ENCODE measurements around the gene FEM1C. TPM values are rescaled to one million over a fixed set of nuclear protein-coding genes. Genes with fewer than 3 reads are reported as not detected.

The FEM1C gene, protein sequence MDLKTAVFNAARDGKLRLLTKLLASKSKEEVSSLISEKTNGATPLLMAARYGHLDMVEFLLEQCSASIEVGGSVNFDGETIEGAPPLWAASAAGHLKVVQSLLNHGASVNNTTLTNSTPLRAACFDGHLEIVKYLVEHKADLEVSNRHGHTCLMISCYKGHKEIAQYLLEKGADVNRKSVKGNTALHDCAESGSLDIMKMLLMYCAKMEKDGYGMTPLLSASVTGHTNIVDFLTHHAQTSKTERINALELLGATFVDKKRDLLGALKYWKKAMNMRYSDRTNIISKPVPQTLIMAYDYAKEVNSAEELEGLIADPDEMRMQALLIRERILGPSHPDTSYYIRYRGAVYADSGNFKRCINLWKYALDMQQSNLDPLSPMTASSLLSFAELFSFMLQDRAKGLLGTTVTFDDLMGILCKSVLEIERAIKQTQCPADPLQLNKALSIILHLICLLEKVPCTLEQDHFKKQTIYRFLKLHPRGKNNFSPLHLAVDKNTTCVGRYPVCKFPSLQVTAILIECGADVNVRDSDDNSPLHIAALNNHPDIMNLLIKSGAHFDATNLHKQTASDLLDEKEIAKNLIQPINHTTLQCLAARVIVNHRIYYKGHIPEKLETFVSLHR
- 10 to 100 TPM in 1 of 3 donors, 1 to 10 TPM in 2; 9.6 to 10.9 (median 10.0) TPM for total RNA-seq

DNA sequence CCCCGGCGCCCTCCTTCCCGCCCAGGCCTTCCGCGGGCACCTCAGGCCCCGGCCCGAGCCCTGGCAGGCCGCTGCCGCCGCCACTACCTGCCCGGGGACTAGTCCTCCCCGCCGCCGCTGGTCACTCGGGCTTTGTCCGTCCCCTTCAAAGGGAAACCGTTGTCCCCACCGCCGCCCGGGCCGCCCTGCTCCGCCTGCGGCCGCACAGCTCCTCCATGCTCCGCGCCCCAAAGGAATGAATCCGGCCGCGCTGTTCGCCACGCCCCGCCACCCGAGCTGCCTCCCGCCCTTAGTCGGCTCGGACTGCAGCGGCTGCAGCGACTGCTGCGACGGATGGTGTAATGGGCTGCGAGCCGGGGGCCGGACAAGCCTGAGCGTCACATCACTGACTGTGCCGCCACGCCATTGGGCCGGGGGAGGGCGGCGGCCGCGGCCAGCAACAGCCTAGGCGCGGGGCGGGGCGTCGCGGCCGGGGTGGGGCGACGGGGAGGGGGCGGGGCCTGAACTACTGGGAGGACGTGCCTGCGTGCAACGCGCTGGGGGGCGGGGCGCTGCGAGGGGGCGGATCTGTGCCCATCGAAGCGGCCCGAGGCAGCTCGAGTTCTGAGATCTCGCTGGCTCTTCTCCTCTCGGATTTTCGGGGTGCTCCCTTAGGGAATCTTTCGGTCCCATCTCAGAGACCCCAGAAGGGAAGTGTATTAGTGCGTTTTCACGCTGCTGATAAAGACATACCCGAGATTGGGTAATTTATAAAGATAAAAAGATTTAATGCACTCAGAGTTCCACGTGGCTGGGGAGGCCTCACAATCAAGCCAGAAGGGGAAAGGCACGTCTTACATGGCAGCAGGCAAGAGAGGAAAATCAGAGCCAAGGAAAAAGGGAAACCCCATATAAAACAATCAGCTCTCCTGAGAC is at the start of gene FEM1C:
TSS of gene FEM1C (minus strand) at position 340 of the 915 bp plus-strand sequence. CDS start 1,282 bp downstream, outside the sequence.
- Mint-ChIP-seq H3K4me1 (ENCODE audit: low read depth) (peaks cover 47% of the 10 kb centered on the region), H3K4me3 (peak within 1 kb of the TSS; percentile 89), H3K36me3 (ENCODE audit: insufficient read depth) (peaks cover 23% of the 10 kb centered on the region), H3K9me3 (no peaks in the 10 kb centered on the region), H3K27me3 (ENCODE audit: low read depth) (no peaks in the 10 kb centered on the region)
- ATAC-seq (peak; percentile 93 to 96), DNase-seq (peak; percentile 99)

DNA sequence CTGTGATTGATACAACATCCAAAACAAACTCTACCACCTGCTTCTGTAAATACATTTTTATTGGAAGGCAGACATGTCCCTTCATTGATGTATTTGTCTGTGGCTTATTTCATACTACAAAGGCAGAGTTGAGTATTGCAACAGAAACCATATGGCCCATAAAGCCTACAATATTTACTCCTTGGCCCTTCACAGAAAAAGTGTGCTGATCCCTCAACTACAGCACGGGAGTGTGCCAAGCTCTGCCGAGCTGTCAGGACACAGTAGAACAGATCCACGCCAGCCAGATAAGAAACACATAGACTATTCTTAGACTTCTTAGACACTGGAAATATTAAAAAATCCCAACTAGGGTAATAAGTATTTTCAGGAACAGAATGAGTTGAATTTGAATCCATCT is 44.5 kb upstream of the FEM1C start:
- ATAC-seq (no peak), DNase-seq (no peak)
- no peaks in the 10 kb centered on the region for H3K9me3 Mint-ChIP-seq
- no peaks in the 10 kb centered on the region for H3K36me3 Mint-ChIP-seq (ENCODE audit: insufficient read depth)
- H3K4me3 Mint-ChIP-seq = no peak overlapping the region
- H3K4me1 Mint-ChIP-seq (ENCODE audit: low read depth) = no peaks in the 10 kb centered on the region
- H3K27me3 Mint-ChIP-seq (ENCODE audit: low read depth) = no peaks in the 10 kb centered on the region

DNA sequence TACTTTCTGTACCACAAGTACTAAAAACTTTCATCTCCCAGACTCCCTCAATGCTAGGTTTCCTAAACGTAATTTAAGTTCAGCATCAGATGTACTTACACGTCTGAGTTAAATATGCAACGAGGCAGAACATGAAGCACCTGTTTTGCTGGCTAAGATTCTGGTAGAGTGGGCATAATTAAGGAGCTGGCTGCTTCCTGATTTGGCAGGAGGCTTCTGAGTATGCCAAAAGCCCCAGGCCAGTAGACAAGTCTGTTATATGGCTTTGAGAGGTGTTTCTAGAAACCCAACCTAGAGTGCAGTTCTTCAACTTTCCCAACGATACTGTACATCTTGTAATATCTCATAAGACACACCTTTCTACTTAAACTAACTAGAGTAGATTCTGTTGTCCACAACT is 44.1 kb upstream of the FEM1C start:
- Mint-ChIP-seq H3K4me3 (no peak overlapping the region), H3K9me3 (no peaks in the 10 kb centered on the region), H3K36me3 (ENCODE audit: insufficient read depth) (no peaks in the 10 kb centered on the region), H3K4me1 (ENCODE audit: low read depth) (no peaks in the 10 kb centered on the region), H3K27me3 (ENCODE audit: low read depth) (no peaks in the 10 kb centered on the region)
- DNase-seq (no peak), ATAC-seq (no peak)

DNA sequence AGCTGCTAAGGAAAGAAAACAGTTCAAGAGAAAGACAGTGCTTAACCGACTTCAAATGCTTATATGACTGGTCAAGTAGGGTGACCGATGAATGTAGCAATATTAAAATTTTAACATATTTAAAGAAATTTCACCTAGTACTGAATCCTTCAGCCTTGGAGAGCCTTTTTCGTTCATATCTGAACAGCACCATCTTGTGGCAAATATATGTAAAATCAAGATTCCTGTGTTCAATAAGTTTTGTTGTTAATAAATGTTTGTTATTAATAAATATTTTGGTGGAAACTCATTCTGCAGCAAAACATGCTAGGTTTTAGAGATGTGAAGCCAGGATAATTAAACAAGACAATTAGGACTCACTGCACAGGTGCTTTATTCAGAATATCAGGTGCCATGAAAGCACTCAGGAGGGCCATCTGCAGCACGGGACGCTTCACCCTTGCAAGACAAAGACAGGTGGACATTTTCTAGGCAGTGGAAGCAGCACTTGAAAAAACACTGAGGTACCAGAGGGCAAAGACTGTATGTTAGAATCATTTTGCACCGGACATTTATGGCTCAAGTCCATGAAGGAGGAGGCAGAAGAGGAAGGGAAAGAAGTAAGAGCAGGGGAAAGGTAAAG is 42.1 kb upstream of the FEM1C start:
- H3K4me3 Mint-ChIP-seq = no peak overlapping the region
- H3K27me3 Mint-ChIP-seq (ENCODE audit: low read depth) = no peaks in the 10 kb centered on the region
- H3K4me1 Mint-ChIP-seq (ENCODE audit: low read depth) = no peaks in the 10 kb centered on the region
- H3K9me3 Mint-ChIP-seq = no peaks in the 10 kb centered on the region
- H3K36me3 Mint-ChIP-seq (ENCODE audit: insufficient read depth) = no peaks in the 10 kb centered on the region
- no peak for ATAC-seq
- no peak for DNase-seq

DNA sequence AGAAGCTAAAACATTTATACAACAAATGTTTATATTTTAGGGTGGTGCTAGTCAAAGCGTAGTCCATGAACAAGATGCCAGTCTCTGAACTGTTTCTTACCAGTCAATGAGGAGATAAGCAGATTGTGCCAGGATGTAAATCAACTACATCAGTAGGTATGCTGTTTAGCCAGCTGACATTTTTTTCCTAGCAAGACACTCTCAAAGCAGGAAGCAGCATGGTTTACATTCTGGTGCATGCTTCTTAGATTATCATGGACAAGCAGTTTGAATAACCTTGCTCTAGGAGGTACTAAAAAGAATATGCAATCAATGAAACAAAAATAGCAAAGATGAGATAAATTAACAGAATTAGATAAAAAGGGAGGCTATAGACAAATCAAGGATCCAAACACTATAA is 40.7 kb upstream of the FEM1C start:
- Mint-ChIP-seq H3K4me3 (no peak overlapping the region), H3K9me3 (no peaks in the 10 kb centered on the region), H3K27me3 (ENCODE audit: low read depth) (no peaks in the 10 kb centered on the region), H3K4me1 (ENCODE audit: low read depth) (no peaks in the 10 kb centered on the region), H3K36me3 (ENCODE audit: insufficient read depth) (peaks cover 5% of the 10 kb centered on the region)
- DNase-seq (no peak), ATAC-seq (no peak)

DNA sequence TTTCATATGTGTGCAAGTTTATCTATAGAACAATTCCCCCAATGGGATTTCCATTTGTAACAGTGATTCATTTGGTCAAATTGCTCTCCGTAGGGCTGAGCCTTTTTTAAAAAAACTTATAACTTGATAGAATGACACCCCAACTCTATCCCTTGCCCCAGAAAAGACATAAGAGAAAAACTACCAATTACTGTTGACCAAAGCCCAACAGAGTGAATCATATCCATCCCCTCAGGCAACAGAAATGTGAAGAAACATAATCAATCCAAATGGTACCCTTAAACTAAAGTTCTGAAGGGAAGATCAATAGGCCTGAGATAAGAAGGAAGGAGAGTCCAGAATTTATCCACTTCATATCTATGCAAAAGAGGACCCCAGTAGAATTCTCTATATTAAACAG is 39.9 kb upstream of the FEM1C start:
- Mint-ChIP-seq H3K9me3 (no peaks in the 10 kb centered on the region), H3K36me3 (ENCODE audit: insufficient read depth) (peaks cover 5% of the 10 kb centered on the region), H3K4me1 (ENCODE audit: low read depth) (no peaks in the 10 kb centered on the region), H3K27me3 (ENCODE audit: low read depth) (no peaks in the 10 kb centered on the region), H3K4me3 (no peak overlapping the region)
- no peak for DNase-seq
- no peak for ATAC-seq

DNA sequence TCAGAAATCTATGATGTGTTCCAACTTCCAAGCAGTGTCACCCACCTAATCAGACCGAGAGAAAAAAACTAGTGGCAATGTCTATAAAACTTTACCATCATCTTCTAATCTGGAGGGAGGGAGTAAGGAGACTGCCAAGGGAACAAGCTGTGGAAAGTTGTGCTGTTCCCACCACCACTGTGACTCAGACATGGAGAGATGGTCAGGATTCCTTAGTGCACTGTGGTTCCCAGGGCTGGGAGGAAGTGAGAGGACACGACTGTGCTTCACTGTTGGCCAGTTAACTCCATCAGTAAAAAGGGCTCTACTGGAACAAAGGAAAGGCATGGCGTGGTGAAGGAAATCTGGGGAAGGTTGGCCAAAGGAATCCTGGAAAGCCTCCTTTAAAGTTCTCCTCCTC is 38.9 kb upstream of the FEM1C start:
- H3K4me1 Mint-ChIP-seq (ENCODE audit: low read depth) = no peaks in the 10 kb centered on the region
- H3K36me3 Mint-ChIP-seq (ENCODE audit: insufficient read depth) = peaks cover 5% of the 10 kb centered on the region

DNA sequence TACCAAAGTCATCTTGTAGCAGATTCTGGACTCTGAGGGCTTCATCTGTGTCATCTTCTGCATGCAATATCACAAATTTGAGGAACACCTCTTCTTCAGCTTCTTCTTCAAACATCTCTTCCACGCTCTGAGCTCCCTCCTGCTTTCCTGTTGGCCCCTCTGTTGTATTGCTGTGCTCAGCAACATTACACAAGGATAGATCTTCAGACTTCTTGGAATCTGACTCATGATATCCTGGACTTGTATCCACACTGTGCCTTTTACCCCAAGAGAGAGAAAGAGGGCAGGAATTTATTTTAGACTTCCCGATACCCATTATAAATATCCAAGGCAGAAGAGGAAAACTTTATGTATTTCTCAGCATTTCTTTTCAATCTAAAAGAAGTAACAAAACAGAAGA is 36.4 kb upstream of the FEM1C start:
- no peaks in the 10 kb centered on the region for H3K27me3 Mint-ChIP-seq (ENCODE audit: low read depth)
- H3K36me3 Mint-ChIP-seq (ENCODE audit: insufficient read depth) = peaks cover 6% of the 10 kb centered on the region
- DNase-seq (no peak), ATAC-seq (no peak)
- H3K9me3 Mint-ChIP-seq = no peaks in the 10 kb centered on the region
- no peak overlapping the region for H3K4me3 Mint-ChIP-seq
- H3K4me1 Mint-ChIP-seq (ENCODE audit: low read depth) = no peaks in the 10 kb centered on the region

More for the DNA sequence above, 38.9 kb upstream of the FEM1C start:
- DNase-seq (no peak), ATAC-seq (no peak)
- Mint-ChIP-seq H3K27me3 (ENCODE audit: low read depth) (no peaks in the 10 kb centered on the region), H3K4me3 (no peak overlapping the region), H3K9me3 (no peaks in the 10 kb centered on the region)

DNA sequence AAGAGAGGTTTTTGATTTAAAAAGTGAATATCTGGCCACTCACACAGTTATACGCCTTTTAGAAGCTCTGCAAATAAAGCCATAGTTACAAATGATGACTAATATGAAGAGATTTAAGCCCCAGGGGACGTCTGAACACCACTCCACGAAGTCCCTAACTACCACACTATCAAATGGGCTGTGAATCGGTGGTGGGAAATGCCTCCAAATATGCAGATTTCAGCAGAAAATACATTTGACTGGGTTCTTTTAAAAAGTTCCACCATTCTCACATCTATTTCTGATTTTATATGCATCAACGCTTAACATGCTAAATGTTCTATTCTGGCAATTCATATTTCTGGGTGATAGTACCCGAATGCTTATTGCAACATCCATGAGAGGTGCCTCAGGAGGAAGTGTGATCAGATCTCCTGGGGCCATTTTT is 35.2 kb upstream of the FEM1C start:
- ATAC-seq = no peak
- peaks cover 6% of the 10 kb centered on the region for H3K36me3 Mint-ChIP-seq (ENCODE audit: insufficient read depth)
- no peaks in the 10 kb centered on the region for H3K27me3 Mint-ChIP-seq (ENCODE audit: low read depth)
- no peak for DNase-seq
- H3K4me3 Mint-ChIP-seq = no peak overlapping the region
- no peaks in the 10 kb centered on the region for H3K4me1 Mint-ChIP-seq (ENCODE audit: low read depth)
- H3K9me3 Mint-ChIP-seq = no peaks in the 10 kb centered on the region

DNA sequence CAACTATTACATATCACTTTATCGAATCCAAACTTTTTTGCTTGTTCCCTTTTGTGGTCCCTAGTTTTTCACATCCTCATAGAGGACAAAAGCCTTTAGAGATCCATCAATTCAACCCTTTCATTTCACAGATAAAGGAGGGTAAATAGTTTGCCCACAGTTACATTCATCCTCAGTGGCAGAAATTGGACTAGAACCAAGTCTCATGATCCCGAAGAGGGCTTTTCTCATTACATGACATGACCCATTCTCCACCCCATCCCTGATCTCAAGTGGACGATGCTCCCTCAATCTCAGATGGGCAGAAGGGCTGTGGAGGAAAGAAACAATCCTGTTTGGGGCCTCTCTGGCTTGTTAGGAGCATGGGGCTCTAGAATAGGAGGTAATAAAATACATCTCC is 34.6 kb upstream of the FEM1C start:
- DNase-seq (no peak), ATAC-seq (no peak)
- no peaks in the 10 kb centered on the region for H3K27me3 Mint-ChIP-seq (ENCODE audit: low read depth)
- no peaks in the 10 kb centered on the region for H3K9me3 Mint-ChIP-seq
- peaks cover 2% of the 10 kb centered on the region for H3K4me1 Mint-ChIP-seq (ENCODE audit: low read depth)
- no peak overlapping the region for H3K4me3 Mint-ChIP-seq
- peaks cover 6% of the 10 kb centered on the region for H3K36me3 Mint-ChIP-seq (ENCODE audit: insufficient read depth)

DNA sequence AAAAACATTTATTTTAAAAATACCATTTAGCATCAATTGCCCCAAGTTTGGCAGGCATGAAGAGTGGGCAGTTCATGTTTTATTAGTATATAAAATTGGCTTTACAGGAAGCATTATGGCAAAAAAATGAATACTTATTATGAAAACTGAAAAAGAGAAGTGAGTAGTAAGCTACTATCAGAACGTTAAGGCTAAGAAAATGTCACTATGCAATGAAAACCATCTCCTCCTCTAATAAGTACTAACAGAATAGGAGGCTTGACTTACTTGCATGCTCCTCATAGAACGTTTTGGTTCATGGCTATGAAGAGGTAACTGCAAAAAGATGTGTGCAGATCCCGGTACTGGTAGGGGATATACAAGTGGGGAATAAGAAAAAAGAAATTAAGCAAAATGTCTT is 34.1 kb upstream of the FEM1C start:
- Mint-ChIP-seq H3K4me3 (no peak overlapping the region), H3K4me1 (ENCODE audit: low read depth) (peaks cover 3% of the 10 kb centered on the region), H3K9me3 (no peaks in the 10 kb centered on the region), H3K36me3 (ENCODE audit: insufficient read depth) (peaks cover 6% of the 10 kb centered on the region), H3K27me3 (ENCODE audit: low read depth) (no peaks in the 10 kb centered on the region)
- DNase-seq (no peak), ATAC-seq (no peak)

DNA sequence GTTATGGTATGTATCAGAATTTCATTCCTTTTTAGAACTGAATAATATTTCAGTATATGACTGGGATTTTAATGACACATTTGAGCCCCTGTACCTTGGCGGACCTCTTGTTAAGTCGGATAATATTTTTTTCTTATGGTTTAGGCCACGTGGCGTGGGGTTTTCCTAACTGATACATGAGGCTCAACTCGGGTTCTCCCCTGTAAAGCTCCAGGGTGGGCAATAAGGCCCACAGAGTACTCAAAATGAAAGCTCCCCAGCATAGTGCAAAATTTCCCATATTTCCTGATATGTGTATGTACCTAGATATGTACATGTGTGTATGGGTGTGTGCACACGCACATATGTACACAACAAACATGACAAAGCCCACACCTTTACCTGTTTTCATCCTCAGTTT is 33.2 kb upstream of the FEM1C start:
- Mint-ChIP-seq H3K9me3 (no peaks in the 10 kb centered on the region), H3K4me1 (ENCODE audit: low read depth) (peaks cover 3% of the 10 kb centered on the region), H3K4me3 (no peak overlapping the region), H3K27me3 (ENCODE audit: low read depth) (no peaks in the 10 kb centered on the region), H3K36me3 (ENCODE audit: insufficient read depth) (peaks cover 6% of the 10 kb centered on the region)
- ATAC-seq (no peak), DNase-seq (no peak)

DNA sequence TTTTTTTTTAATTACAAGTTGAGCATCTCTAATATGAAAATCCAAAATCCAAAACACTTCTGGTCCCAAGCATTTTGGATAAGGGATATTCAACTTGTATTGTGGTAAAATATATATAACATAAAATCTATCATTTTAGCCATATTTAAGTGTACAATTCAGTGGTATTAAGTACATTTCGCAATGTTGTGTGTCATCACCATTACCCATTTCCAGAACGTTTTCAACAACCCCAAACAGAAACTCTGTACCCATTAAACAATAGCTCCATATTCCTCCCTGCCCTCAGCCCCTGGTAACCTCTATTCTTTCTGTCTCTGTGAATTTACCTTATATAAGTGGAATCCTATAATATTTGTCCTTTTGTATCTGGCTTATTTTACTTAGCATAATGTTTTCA is 32.8 kb upstream of the FEM1C start:
- H3K4me3 Mint-ChIP-seq = no peak overlapping the region
- H3K9me3 Mint-ChIP-seq = no peaks in the 10 kb centered on the region
- no peak for DNase-seq
- H3K4me1 Mint-ChIP-seq (ENCODE audit: low read depth) = peaks cover 3% of the 10 kb centered on the region
- H3K27me3 Mint-ChIP-seq (ENCODE audit: low read depth) = no peaks in the 10 kb centered on the region
- H3K36me3 Mint-ChIP-seq (ENCODE audit: insufficient read depth) = peaks cover 6% of the 10 kb centered on the region
- ATAC-seq = no peak

All from activated T-cell treated with anti-CD3 and anti-CD28 coated beads, Interleukin-2, amount 50 U/mL, for 4 hours (primary cell).